Stimulated activated CD8-positive, alpha-beta memory T cell treated with anti-CD3 and anti-CD28 coated beads, Interleukin-4, amount 100 ng/mL, for 48 hours (primary cell): ENCODE results near the gene FLRT1.
A peak's percentile ranks its signal among the peaks of the same experiment; 100 is the strongest.
"Not testable (repeated sequence)": the region's sequence is repeated elsewhere in the genome, so short reads cannot be mapped to it uniquely, and the experiment has no call there.

Experiments used
- DNase-seq: peaks from one replicate; pipeline ENCODE4 v3.0.0-alpha.2; 2020

Gene FLRT1

GRCh38 chr11:64027651-64028397 lies 7.9 kb upstream of the FLRT1 start:
- no peak for DNase-seq

DNA sequence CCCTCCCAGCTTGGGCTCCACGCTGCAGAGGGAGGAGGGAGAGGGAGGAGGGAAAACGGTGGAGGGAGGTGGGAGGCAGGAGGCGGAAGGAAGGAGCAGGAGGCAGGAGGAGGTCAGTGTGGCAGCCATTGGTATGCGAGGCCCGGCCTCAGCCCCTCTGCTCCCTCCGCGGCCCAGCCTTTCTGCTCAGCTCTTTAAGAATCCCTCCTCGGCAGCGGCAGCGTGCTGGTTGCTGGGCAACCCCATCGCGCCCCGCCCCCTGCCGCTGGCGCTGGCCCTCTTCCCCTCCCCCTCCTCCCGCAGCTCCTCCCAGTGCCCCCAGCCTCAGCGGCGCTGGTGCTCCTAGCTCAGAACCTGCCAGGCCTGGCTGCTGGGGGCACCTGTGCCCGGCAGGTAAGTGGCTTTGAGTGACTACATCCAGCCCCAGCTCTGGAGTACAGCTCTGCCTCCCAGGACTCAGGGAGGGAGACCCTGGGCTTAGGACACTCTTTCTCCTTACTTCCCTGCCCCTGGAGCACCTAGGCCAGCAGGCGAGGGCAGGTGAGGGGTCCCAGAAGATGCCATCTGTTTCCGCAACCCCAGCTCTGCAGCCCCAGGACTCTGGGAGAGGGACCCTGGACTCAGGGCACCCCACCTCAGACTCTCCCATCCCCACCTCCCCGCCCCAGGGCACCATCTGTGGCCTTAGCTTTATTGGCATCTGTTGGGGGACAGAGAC lies 7.2 kb upstream of the FLRT1 start:
- DNase-seq: no peak

- no peak for DNase-seq
Observed at GRCh38 chr11:64029773-64030172, 6.0 kb upstream of the FLRT1 start.

DNA sequence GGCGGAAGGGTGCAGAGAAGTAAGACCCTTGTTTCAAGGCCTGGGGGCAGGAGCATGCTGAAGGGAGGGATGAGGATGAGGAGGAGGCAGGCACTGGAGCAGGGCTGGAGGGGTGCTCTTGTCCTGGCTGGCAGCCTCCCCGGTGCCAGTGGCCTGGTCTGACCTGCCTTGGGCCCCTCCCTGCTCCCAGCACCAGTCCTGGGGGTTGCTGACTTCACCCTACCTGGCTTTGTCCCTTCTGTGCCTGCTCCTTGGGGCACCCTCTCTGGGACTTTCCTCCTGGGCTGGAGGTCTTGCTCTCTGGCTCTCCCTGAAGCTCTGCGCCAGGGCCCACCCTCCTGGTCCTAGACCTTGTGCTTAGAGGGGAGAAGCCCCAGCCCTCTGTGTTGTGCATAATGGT lies 4.7 kb upstream of the FLRT1 start:
- DNase-seq: no peak

DNA sequence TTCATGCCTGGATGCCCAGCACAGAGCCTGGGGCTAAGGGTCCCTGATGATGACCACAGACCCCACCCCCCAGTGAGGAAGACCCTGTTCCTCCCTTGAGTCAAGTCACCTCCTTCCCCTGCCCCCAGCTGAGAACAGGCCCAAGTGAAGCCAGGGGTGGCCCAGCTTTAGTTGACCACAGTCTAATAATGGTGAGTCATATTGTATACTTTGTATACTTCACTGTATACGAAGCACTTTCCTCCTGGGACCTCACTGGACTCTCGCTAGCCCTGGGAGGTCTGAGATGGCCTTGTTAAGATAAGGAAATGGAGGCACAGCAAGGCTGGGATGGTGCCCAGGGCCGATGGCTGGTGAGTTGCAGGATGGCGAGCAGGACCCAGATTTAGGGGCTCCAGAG lies 3.7 kb upstream of the FLRT1 start:
- no peak for DNase-seq

- DNase-seq: no peak
Observed at GRCh38 chr11:64034411-64034811, 1.3 kb upstream of the FLRT1 start.

DNA sequence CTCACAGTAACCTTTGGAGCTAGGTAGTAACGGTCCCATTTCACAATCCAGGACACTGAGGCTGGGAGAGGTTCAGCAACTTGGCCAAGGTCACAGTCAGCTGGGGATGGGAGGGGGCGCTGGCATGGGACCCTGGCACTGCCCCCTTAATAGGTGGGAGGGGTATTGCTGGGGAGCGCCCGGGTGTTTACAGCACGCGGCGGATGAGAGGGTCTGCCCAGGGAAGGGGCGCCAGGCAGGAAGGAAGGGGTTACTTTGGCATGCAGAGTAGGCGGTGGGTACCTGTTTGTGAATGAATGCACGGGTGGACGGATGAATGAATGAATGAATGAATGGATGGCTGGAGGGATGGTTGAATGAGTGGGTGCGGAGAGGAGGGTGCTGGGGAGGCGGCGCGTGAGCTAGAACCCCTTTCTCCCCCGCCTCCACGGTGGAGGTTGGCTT lies 628 bp upstream of the FLRT1 start:
- DNase-seq: no peak

GRCh38 chr11:64036087-64037026 lies 626 bp downstream of the FLRT1 start:
- DNase-seq: peak; percentile 32

- DNase-seq: no peak
Observed at GRCh38 chr11:64037027-64037634, 1.4 kb downstream of the FLRT1 start.

- DNase-seq: no peak
Observed at GRCh38 chr11:64038500-64038899, 2.8 kb downstream of the FLRT1 start.

- DNase-seq: no peak
Observed at GRCh38 chr11:64039012-64039665, 3.4 kb downstream of the FLRT1 start.

GRCh38 chr11:64040684-64041322 lies 5.1 kb downstream of the FLRT1 start:
- no peak for DNase-seq

DNA sequence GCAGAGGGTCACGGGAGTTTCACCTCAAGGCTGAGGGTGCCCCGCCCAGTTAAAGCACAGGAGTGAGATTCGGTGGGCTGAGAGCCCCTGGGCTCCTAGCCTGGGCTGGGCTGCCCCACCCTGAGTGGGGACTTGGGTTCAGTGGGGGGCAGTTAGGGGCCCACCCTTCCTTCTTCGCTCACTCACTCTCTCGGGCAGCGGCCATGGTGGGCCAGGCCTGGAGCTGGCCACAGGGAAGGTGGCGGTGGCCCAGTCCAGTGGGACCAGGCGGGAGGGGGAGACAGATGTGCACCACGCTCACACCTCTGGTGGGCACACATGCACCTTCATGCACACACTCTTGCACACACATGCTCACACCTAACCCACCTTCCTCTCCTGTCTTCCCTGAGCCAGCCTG lies 6.1 kb downstream of the FLRT1 start:
- DNase-seq: no peak

DNA sequence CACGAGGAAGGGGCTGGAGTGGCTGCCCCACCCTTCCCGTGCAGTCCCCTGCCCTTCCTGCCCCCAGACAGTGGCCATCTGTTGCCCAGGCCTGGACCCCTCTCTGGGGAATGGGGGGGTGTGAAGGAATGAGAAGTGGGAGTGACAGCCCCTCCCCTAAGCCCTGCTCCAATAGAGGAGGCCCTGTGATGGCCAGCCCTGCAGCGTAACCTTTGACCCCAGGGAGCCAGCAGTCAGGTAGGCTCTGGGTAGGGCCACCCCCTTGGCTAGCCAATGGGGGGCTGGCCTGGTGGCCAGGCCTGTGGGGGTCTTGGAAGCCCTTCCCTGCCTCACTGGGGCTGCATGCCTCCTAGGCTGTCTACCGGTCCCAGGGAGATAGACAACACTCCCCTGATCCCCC lies 6.6 kb downstream of the FLRT1 start:
- DNase-seq: no peak

DNA sequence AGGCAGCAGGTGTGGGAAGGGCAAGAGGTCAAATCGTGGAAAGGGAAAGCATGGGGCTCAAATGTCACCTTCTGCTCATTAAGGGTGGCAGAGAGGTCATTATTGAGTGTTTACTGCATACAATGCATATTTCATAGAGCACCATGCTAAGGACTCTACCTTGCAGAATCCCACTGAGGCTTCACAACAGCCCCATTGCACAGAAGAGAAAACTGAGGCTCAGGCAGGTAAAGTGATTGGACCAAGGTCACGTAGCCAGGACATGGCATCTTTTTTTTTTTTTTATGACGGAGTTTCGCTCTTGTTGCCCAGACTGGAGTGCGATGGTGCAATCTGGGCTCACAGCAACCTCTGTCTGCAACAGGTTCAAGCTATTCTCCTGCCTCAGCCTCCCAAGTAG lies 7.8 kb downstream of the FLRT1 start:
- no peak for DNase-seq

GRCh38 chr11:64044730-64045393 lies 9.1 kb downstream of the FLRT1 start:
- no peak for DNase-seq

DNA sequence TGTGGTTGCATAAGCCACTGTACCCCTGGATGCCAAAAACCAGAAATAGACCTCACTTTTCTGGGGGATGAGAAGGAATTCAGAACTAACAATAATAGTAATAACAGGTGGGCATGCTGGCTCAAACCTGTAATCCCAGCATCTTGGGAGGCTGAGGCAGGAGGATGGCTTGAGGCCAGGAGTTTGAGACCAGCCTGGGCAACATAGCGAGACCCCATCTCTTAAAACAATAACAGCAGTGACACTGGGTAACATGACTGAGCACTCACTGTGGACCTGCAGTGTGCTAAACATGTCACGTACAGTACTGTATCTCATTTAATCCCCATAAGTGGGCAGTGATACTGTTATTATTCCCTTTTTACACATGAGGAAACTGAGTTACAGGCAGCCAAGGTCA lies 10.0 kb downstream of the FLRT1 start:
- DNase-seq: no peak

DNA sequence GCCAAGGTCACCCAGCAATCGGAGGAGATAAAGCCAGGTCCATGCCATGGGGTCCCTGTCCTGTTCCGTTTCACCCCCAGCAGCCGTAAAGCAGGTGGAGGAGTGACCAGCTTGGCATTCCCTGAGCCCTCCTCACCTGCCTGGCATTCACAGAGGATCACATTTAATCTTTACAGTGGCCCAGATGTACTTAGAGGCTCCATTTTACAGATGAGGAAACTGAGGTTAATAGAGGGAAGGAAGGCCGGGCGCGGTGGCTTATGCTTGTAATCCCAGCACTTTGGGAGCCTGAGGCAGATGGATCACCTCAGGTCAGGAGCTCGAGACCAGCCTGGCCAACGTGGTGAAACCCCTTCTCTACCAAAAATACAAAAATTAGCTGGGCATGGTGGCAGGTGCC lies 11.6 kb downstream of the FLRT1 start:
- DNase-seq: not testable (repeated sequence)

DNA sequence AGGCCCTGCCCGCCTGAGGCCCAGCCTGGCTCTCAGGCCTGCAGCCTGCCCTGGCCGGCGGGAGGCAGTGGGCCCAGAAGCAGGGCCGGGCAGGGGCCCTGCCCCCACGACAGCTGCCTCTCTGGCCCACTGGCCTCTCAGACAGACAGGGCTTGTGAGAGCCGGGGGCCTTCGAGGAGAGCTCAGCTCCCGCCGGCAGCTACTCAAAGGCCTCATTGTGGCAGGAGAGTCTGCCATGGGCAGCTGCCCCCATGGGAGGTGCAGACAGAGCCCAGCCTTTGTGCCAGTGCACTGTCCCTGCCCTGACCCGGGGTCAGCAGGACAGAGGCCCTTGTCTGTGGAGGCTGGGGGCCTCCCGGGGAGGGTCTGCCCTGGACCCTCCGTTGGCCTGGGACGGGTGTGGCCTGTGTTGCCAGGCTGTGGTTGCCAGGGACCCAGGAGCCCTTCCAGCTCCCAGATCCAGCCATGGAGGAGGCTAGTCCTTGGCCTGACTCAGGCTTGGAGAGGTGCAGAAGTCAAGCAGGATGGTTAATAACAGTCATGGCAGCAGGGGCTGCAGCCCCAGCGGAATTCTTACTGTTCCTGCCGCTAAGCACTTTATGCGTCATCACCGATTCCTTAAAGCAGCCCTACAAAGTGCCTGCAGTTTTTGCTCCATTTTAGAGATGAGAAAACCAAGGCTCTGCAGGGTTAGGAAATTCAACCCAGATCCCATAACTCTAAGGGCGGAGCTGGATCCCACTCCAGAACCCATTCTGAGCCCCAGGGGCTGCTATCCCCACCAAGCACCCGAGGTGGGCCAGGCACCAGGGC lies 12.5 kb downstream of the FLRT1 start:
- no peak for DNase-seq

- DNase-seq: no peak
Observed at GRCh38 chr11:64049509-64049908, 13.8 kb downstream of the FLRT1 start.
